GM04503 (cell line): ENCODE measurements around the gene RREB1.
"Not testable (repeated sequence)": the region's sequence is repeated elsewhere in the genome, so short reads cannot be mapped to it uniquely, and the experiment has no call there.

Source experiments
- DNase-seq: peaks from one replicate; pipeline ENCODE4 v3.0.0-alpha.2; 2012; ENCODE audit warnings: low read depth

RREB1 gene

GRCh38 chr6:7144872-7145584 is 37.3 kb downstream of the RREB1 start:
- no peak for DNase-seq

- no peak for DNase-seq
Measured at GRCh38 chr6:7145585-7145884, 37.8 kb downstream of the RREB1 start.

- DNase-seq = no peak
Measured at GRCh38 chr6:7145885-7146828, 38.4 kb downstream of the RREB1 start.

DNA sequence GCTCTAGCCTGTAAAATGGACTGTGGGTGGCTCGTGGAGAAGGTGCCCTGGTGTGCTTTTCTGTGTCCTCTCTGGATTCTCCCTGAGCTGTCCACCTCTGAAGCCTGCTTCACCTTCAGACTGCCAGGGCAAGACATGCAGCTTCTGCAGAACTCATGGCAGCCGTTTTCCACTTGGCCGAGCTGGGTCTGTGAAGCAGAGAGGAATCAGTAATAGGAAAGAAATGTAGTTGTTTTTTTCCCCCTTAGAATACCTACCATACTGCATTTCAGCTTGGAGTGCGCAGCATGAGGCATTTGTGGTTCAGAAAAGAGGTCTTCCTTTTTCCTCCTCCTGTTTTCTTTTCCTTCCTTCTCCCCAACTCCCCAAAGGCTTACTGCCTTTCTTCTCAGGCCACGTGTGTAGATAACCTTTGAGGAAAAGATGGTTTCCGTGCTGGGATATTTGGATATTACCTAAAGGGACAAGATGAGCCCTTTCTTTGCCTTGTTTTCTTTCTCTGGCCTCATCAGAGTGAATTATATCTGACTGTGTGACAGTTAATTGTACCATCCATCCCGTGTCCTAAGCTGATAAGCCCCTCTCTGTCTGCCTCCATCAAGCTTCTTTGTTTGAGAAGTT is 39.4 kb downstream of the RREB1 start:
- DNase-seq = no peak

GRCh38 chr6:7148100-7148822 is 40.5 kb downstream of the RREB1 start:
- DNase-seq = no peak

GRCh38 chr6:7150381-7151064 is 42.8 kb downstream of the RREB1 start:
- DNase-seq = no peak

GRCh38 chr6:7151381-7151780 is 43.6 kb downstream of the RREB1 start:
- no peak for DNase-seq

- no peak for DNase-seq
Measured at GRCh38 chr6:7152462-7152861, 44.7 kb downstream of the RREB1 start.

- DNase-seq = no peak
Measured at GRCh38 chr6:7153789-7154188, 46.0 kb downstream of the RREB1 start.

- DNase-seq = no peak
Measured at GRCh38 chr6:7154341-7155139, 46.8 kb downstream of the RREB1 start.

DNA sequence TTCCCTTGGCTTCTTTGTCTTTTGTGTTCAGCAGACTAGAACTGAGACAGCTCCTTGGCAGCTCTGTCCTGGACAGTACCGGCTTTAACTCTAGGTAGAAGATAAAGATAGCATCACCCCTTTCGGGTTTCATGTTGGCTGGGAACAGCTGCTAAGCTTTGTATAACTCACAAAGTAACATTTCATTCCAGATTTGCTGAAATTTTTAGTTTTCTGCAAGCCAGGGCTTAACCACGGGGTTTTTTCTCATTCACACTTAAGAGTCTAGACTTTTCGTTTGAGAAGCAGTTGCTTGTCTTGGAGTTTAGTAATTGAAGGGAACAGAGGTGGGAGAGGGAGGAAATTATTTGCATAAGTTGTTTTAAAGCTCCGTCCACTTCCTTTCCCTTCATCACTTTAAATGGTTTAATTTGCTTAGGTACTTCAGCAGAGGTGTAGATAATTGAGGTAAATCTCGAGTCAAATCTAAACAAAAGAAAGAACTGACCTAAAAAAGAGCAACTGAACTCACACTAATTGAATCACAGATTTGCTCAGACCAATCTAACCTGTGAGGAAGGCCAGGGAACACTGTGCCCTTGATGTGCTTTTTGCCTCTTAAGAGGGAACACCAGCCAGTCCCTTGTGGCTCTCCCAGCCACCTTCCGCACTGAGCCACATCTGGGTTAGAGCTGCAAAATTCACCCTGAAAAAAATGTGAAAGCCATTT is 48.3 kb downstream of the RREB1 start:
- no peak for DNase-seq

- DNase-seq = peak; percentile 69
Measured at GRCh38 chr6:7156643-7157278, 49.0 kb downstream of the RREB1 start.

- DNase-seq = not testable (repeated sequence)
Measured at GRCh38 chr6:7157307-7157706, 49.5 kb downstream of the RREB1 start.

DNA sequence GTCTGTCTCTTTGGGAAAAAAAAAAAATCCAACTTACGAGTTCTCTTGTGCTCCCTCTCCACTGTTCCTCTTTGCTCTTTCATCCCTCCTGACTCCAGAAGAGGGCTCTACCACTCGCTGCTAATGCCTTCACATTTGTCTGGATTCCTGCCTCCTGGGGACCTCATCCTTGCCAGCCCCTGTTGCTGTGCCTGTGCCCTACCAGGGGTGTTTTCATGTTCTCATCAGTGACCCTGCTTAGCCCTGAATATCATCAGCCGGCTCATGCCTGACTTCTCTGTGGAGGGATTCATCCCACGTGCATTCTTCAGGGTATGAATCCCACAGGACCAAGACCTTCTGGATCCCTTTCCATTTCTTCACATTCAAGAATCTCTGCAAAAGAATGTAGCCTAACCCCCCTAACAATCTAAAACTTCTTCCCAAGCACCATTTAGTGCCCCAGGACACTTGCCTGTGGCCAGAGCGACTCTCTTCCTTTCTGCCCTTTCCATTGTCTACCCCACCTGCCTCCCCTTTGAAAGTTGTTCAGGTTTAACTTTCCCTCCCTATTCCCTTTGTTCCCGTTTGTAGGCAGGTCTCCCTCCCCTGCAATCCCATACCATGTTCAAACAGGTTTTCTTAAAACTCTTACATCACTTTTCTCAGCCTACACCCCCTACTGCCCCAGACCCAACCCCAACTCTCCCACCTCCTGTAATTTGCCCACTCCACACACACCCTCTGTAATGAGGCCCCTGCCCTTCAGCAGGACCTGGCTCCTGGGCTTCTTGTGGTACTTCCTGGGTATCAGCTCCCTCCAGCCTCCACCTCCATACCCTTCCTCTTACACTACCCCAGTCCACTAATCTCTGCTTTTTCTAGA is 50.2 kb downstream of the RREB1 start:
- DNase-seq = no peak

DNA sequence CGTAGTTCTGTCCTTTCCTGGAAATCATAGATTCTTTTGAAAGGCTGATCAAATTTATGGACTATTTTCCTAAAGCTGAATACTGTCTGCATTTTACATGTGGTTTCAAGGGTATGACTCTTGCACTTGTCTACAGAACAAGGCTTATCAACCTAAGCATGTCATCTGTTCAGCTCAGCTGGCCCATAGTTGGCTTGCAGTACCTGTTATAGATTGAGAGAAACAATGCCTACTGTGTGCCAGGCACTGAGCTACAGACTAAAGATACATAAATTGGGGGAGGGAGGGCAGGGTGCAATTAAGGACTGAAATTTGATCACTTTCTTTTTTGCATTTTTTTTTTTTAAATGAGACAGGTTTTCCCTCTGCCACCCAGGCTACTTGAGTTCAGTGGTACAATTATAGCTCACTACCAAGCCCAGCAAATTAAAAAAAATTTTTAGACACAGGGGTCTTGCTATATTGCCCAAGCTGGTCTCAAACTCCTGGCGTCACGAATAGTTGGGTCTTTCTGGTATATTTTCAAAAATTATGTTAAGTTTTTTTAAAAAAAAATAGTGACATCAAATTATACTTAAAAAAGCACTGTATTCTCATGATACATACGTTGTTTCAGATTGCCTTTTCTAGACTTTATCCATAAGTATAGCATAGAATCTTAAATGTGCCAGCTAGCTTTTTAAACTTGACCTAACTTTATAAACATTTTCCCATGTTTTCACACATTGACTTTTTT is 52.2 kb downstream of the RREB1 start:
- DNase-seq = no peak

- DNase-seq = no peak
Measured at GRCh38 chr6:7161253-7161623, 53.5 kb downstream of the RREB1 start.

DNA sequence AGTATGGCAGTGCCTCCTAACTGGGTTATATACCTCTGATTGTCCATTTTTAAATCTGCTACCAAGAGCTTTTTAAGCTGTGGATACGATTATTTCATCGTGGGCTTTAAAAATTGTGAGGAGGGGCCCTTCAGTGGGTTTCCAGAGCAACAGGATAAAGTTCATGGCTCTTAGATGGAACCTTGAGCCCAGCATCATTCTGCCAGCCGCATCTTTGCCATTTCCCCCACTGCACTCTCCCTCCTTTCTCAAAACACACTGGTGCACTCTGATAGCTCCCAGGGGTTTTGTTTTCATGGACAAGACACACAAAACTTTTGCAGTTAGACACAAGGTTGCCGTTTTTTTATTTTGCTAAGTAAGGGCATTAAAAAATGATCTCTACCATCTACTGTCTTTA is 54.1 kb downstream of the RREB1 start:
- no peak for DNase-seq

DNA sequence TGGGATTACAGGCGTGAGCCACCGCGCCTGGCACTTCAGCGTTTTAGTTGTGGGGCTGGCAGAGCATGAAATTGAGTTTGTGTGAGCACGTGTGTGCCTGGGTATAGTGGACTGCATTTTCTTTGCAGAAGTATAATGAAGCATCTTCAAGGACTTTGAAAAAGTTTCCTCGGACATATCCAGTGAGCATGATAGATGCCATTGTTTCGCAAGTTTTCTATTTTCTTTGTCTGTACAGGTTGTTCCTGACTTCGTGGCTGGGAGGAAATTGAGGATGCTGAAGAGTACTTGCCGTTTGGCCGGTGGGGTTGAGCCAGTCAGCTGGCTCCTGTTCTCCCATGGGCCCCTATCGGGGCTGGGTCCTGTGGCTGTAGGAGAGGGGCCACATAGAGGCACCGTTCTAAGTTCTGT is 55.9 kb downstream of the RREB1 start:
- DNase-seq = no peak
